CD4-positive, alpha-beta memory T cell (primary cell): ENCODE results near the gene MAGI2. TPM values are rescaled to one million over a fixed set of nuclear protein-coding genes. Genes with fewer than 3 reads are reported as not detected.

Experiments used
- CTCF ChIA-PET: fragments of 350-600 bp; sonication (Branson Sonifier 250); formaldehyde crosslinking; loops from one replicate; lab custom pipeline; 2021; ENCODE audit warnings: inconsistent platforms; ENCODE audit not compliant: partially characterized antibody; lab: Charles Lee
- POLR2A ChIA-PET: fragments of 350-600 bp; sonication (Branson Sonifier 250); formaldehyde crosslinking; loops from one replicate; lab custom pipeline; 2021; ENCODE audit not compliant: partially characterized antibody; lab: Charles Lee
- DNase-seq, 5 donors: peaks; one replicate each; pipeline versions ENCODE4 v3.0.0 to v3.0.0-alpha.2; 2020 to 2022; ENCODE audit warnings: mixed read lengths in 1 of 5
- H3K27ac ChIP-seq: one replicate; pipeline ENCODE4 v1.7.0; 2013; ENCODE audit warnings: low read depth, low read length
- H3K27me3 ChIP-seq: 2 replicates; pipeline ENCODE4 v1.7.0; 2013; ENCODE audit warnings: mild to moderate bottlenecking, low read length, moderate library complexity; ENCODE audit not compliant: insufficient read depth
- H3K36me3 ChIP-seq: 2 replicates; pipeline ENCODE4 v1.7.0; 2013; ENCODE audit warnings: mild to moderate bottlenecking, low read length, moderate library complexity; ENCODE audit not compliant: insufficient read depth
- H3K4me1 ChIP-seq: 2 replicates; pipeline ENCODE4 v1.7.0; 2013; ENCODE audit warnings: mild to moderate bottlenecking, low read length, moderate library complexity; ENCODE audit not compliant: insufficient read depth
- H3K4me3 ChIP-seq, 2 donors: one replicate each; pipeline ENCODE4 v1.7.0; 2013; ENCODE audit warnings: low read length in 2 of 2, mild to moderate bottlenecking in 1 of 2
- H3K9me3 ChIP-seq, 2 donors: one replicate each; pipeline ENCODE4 v1.7.0; 2013; ENCODE audit warnings: low read length in 2 of 2, control low read depth in 1 of 2; ENCODE audit not compliant: control insufficient read depth in 1 of 2
- H3K27ac Mint-ChIP-seq, 7 donors: one replicate each; pipeline ENCODE4 v1.8.0; 2020 to 2021; ENCODE audit warnings: mixed read lengths in 7 of 7, mild to moderate bottlenecking in 6 of 7, inconsistent platforms in 3 of 7, moderate library complexity in 3 of 7
- H3K27me3 Mint-ChIP-seq, 2 donors: one replicate each; pipeline ENCODE4 v1.8.0; 2020 to 2021; ENCODE audit warnings: mixed read lengths in 2 of 2
- H3K36me3 Mint-ChIP-seq, 2 donors: one replicate each; pipeline ENCODE4 v1.8.0; 2020 to 2021; ENCODE audit warnings: mixed read lengths in 2 of 2, inconsistent platforms in 1 of 2, mild to moderate bottlenecking in 1 of 2
- H3K4me1 Mint-ChIP-seq, 4 donors: one replicate each; pipeline ENCODE4 v1.8.0; 2020 to 2021; ENCODE audit warnings: mixed read lengths in 4 of 4, mild to moderate bottlenecking in 1 of 4
- H3K4me3 Mint-ChIP-seq, 8 donors: one replicate each; pipeline ENCODE4 v1.8.0; 2020 to 2021; ENCODE audit warnings: mixed read lengths in 8 of 8, mild to moderate bottlenecking in 7 of 8, moderate library complexity in 6 of 8, inconsistent platforms in 3 of 8
- H3K9me3 Mint-ChIP-seq, 8 donors: one replicate each; pipeline ENCODE4 v1.8.0; 2020 to 2021; ENCODE audit warnings: mixed read lengths in 8 of 8, mild to moderate bottlenecking in 5 of 8, inconsistent platforms in 3 of 8, moderate library complexity in 1 of 8
- intact Hi-C: fragments of 100-400 bp; cut with micrococcal nuclease; formaldehyde crosslinking; loops from one replicate; pipeline ENCODE4 v1.15.1; 2023
- polyA plus RNA-seq, 2 donors: library from polyadenylated mRNA; unstranded; fragments of 300-500 nt; fragmentation: Illumina TruSeq; gene quantifications; one replicate each; pipeline ENCODE4 v1.2.3, GENCODE V29; 2021
- total RNA-seq, 2 experiments: library from RNA; stranded (reverse); gene quantifications; one replicate each; pipeline ENCODE4 v1.2.3, GENCODE V29; 2021

MAGI2 gene
- total and polyA plus RNA-seq, 4 experiments from 2014 or later, result 0.23 to 0.25 TPM; not detected in 2

DNA sequence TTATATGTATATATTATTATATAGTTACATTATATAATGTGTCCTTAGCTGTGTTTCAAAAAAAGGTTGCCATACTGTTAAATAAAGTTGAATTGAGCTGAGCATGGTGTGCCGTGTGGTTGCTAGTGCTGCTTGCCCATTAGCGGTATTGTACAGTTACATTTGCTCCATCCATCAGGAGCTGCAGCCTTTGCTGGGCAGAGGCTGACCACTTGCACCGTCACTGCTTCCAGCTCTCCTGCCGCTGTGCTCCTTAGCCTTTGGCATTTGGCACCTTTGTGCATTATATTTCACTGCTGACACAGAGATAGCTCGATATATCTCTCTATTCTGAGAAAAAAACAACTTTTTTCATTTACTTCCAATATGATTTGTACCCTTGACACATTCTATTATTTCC lies 1282.7 kb downstream of the MAGI2 start:
- ChIA-PET POLR2A (no interaction called here), CTCF (no interaction called here)
- Mint-ChIP-seq H3K27me3 (peaks cover 1 to 3% of the 10 kb centered on the region in 2 donors), H3K9me3 (no peaks in the 10 kb centered on the region), H3K36me3 (no peaks in the 10 kb centered on the region), H3K27ac (no peak overlapping the region), H3K4me1 (no peaks in the 10 kb centered on the region), H3K4me3 (no peak overlapping the region)
- H3K4me3 ChIP-seq, result no peak overlapping the region
- DNase-seq, result no peak
- no peaks in the 10 kb centered on the region for H3K36me3 ChIP-seq
- no peak overlapping the region for H3K27ac ChIP-seq
- no peaks in the 10 kb centered on the region for H3K27me3 ChIP-seq
- intact Hi-C loops, result no loop called here
- H3K4me1 ChIP-seq, result no peaks in the 10 kb centered on the region
- H3K9me3 ChIP-seq, result no peaks in the 10 kb centered on the region

DNA sequence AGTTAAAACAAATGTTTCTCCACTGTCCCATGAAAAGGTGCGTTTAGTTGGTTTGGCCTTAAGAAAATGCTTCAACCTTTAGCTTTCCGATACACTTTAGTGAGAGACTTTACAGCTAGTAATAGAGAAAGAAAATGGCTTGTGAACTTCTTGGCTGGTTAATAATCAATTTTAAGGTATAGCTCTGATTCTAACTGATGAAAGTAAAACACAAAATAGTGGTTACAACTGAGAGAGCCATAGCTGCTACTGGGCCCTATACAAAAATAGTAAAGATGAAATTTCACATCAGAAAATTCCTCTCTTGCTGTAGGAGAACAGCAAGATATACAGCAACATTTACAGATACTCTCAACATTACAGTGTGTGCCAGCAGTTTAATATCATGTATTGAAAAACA lies 1283.5 kb downstream of the MAGI2 start:
- H3K27ac ChIP-seq, result no peak overlapping the region
- no peaks in the 10 kb centered on the region for H3K36me3 ChIP-seq
- no peaks in the 10 kb centered on the region for H3K27me3 ChIP-seq
- no peak overlapping the region for H3K4me3 ChIP-seq
- Mint-ChIP-seq H3K4me3 (no peak overlapping the region), H3K27me3 (peaks cover 1 to 3% of the 10 kb centered on the region in 2 donors), H3K4me1 (no peaks in the 10 kb centered on the region), H3K36me3 (no peaks in the 10 kb centered on the region), H3K9me3 (no peaks in the 10 kb centered on the region), H3K27ac (no peak overlapping the region)
- H3K9me3 ChIP-seq, result no peaks in the 10 kb centered on the region
- H3K4me1 ChIP-seq, result no peaks in the 10 kb centered on the region
- POLR2A ChIA-PET, result no interaction called here
- intact Hi-C loops, result no loop called here
- DNase-seq, result no peak
- CTCF ChIA-PET, result no interaction called here

DNA sequence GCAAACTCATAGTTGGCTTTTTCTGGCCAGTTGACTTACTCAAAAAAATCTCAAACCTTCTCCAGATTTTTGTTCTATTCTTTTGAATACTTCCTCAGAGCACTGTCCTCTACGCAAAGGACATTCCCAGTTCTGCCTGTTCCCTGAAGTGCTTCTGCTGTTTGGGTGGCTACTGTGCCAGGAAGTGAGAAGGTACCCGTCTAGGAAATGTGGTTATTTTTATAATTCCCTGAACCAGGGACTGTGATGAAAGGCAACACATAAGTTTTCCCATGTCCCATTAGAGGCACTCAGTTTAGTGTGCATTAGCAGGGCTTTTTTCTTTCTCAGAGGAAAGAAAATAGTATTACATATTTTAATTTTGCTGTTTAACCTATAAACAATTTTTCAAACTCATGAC lies 1284.6 kb downstream of the MAGI2 start:
- intact Hi-C loops, result no loop called here
- Mint-ChIP-seq H3K27me3 (peaks cover 0 to 3% of the 10 kb centered on the region in 2 donors), H3K36me3 (no peaks in the 10 kb centered on the region), H3K9me3 (no peaks in the 10 kb centered on the region), H3K4me3 (no peak overlapping the region), H3K27ac (no peak overlapping the region), H3K4me1 (no peaks in the 10 kb centered on the region)
- Histone ChIP-seq H3K27ac (no peak overlapping the region), H3K9me3 (no peaks in the 10 kb centered on the region), H3K4me1 (no peaks in the 10 kb centered on the region), H3K4me3 (no peak overlapping the region), H3K27me3 (no peaks in the 10 kb centered on the region), H3K36me3 (no peaks in the 10 kb centered on the region)
- ChIA-PET CTCF (no interaction called here), POLR2A (no interaction called here)
- DNase-seq, result no peak

DNA sequence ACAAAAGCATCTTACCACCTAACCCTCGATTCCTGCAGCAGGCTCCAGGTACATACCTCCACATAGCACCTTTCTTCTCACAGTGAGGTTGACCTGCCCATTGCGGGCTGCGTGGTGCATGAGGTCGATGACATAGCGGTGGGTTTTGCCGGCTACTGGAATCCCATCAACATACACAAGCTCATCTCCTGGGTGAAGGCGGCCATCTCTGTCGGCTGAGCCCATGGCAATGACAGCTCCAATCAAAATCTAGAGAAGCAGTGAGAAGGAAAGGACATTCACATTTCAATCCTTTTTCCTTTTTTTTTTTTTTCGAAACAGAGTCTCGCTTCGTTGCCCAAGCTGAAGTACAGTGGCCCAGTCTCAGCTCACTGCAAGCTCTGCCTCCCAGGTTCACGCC lies 1285.6 kb downstream of the MAGI2 start:
- Mint-ChIP-seq H3K27ac (no peak overlapping the region), H3K36me3 (no peaks in the 10 kb centered on the region), H3K27me3 (peaks cover 0 to 3% of the 10 kb centered on the region in 2 donors), H3K4me3 (no peak overlapping the region), H3K4me1 (no peaks in the 10 kb centered on the region), H3K9me3 (no peaks in the 10 kb centered on the region)
- Histone ChIP-seq H3K4me1 (no peaks in the 10 kb centered on the region), H3K4me3 (no peak overlapping the region), H3K27me3 (no peaks in the 10 kb centered on the region), H3K9me3 (no peaks in the 10 kb centered on the region), H3K36me3 (no peaks in the 10 kb centered on the region), H3K27ac (no peak overlapping the region)
- ChIA-PET POLR2A (no interaction called here), CTCF (no interaction called here)
- DNase-seq, result no peak
- intact Hi-C loops, result no loop called here

DNA sequence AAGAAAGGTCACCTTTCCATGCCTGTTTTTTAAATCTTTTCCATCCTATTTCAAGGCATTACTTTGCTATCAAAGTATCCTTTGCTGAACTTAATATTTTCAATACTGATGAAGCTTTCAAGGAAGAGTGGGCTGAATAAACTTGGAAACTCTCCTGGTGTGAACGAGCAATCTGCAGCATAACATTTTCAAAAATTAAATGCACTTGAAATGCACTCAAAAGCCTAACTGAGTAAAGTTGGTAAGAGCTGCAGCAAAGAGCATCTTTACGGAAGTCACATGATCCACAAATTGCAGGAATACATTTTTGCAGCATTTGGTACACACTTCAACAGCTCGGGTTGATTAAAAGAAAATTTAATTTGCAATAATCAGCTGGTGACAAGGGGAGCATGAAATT lies 1287.6 kb downstream of the MAGI2 start:
- intact Hi-C loops, result no loop called here
- ChIA-PET POLR2A (no interaction called here), CTCF (no interaction called here)
- Mint-ChIP-seq H3K27ac (no peak overlapping the region), H3K27me3 (peaks cover 1 to 2% of the 10 kb centered on the region in 2 donors), H3K36me3 (no peaks in the 10 kb centered on the region), H3K9me3 (no peaks in the 10 kb centered on the region), H3K4me3 (no peak overlapping the region), H3K4me1 (no peaks in the 10 kb centered on the region)
- Histone ChIP-seq H3K4me3 (no peak overlapping the region), H3K36me3 (no peaks in the 10 kb centered on the region), H3K27me3 (no peaks in the 10 kb centered on the region), H3K4me1 (no peaks in the 10 kb centered on the region), H3K27ac (no peak overlapping the region), H3K9me3 (no peaks in the 10 kb centered on the region)
- DNase-seq, result no peak

DNA sequence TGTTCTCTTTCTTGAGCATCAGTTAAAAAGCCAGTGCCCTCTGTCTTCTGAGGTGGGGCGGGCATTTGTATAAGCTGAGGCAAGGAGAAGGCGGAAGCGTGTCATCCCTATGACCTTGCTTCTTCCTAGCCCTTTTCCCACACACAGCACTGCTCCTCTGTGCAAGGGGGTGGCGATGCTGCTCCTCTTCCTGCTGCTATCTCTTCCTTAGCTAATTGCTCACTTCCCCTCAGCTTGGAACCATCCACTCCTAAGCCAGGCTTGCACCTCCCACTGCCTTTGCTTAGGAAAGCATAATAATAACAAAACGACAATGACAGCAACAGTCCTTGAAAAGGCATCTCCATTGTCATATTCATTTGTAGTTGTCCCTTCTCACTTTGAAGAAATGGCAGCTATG lies 1288.0 kb downstream of the MAGI2 start:
- Histone ChIP-seq H3K36me3 (no peaks in the 10 kb centered on the region), H3K9me3 (no peaks in the 10 kb centered on the region), H3K4me3 (no peak overlapping the region), H3K27ac (no peak overlapping the region), H3K27me3 (no peaks in the 10 kb centered on the region), H3K4me1 (no peaks in the 10 kb centered on the region)
- no peaks in the 10 kb centered on the region for H3K36me3 Mint-ChIP-seq
- POLR2A ChIA-PET, result no interaction called here
- H3K4me3 Mint-ChIP-seq, result no peak overlapping the region
- H3K27ac Mint-ChIP-seq, result no peak overlapping the region
- intact Hi-C loops, result no loop called here
- no peaks in the 10 kb centered on the region for H3K9me3 Mint-ChIP-seq
- peaks cover 1 to 2% of the 10 kb centered on the region in 2 donors for H3K27me3 Mint-ChIP-seq
- DNase-seq, result no peak
- H3K4me1 Mint-ChIP-seq, result no peaks in the 10 kb centered on the region
- CTCF ChIA-PET, result interaction anchor here (1.0 kb wide), 1 partner anchor 146 kb away, joined by 3 read pairs; no protein-coding TSS in a partner anchor

DNA sequence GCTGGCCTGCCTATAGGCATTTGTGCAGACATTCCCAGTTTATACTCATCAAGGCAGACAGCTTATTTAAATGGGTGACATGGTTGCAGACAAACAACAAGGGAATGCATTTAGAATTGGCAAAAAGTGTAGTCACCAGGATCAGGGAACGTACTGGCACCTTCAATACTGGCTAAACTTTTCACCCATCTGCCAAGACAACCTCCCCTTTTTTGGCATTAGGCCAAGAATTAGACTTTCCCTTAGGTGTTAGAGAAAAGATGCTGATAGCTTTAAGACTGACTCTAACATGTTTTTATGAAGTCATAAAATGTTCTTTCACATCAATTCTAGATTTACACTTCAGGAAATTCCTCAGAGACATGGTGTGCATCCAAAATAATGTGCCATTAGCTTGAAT lies 1289.0 kb downstream of the MAGI2 start:
- no peak for DNase-seq
- no peaks in the 10 kb centered on the region for H3K9me3 ChIP-seq
- no peak overlapping the region for H3K4me3 ChIP-seq
- H3K27me3 Mint-ChIP-seq, result peaks cover 1 to 9% of the 10 kb centered on the region in 2 donors
- H3K36me3 Mint-ChIP-seq, result no peaks in the 10 kb centered on the region
- H3K27ac Mint-ChIP-seq, result no peak overlapping the region
- H3K9me3 Mint-ChIP-seq, result no peaks in the 10 kb centered on the region
- H3K4me1 Mint-ChIP-seq, result no peaks in the 10 kb centered on the region
- intact Hi-C loops, result no loop called here
- H3K27me3 ChIP-seq, result no peaks in the 10 kb centered on the region
- ChIA-PET CTCF (interaction anchor here (1.0 to 1.6 kb wide), 2 partner anchors 11 to 145 kb away, joined by 3 read pairs; no protein-coding TSS in a partner anchor), POLR2A (no interaction called here)
- H3K27ac ChIP-seq, result no peak overlapping the region
- H3K4me1 ChIP-seq, result no peaks in the 10 kb centered on the region
- H3K4me3 Mint-ChIP-seq, result no peak overlapping the region
- no peaks in the 10 kb centered on the region for H3K36me3 ChIP-seq

DNA sequence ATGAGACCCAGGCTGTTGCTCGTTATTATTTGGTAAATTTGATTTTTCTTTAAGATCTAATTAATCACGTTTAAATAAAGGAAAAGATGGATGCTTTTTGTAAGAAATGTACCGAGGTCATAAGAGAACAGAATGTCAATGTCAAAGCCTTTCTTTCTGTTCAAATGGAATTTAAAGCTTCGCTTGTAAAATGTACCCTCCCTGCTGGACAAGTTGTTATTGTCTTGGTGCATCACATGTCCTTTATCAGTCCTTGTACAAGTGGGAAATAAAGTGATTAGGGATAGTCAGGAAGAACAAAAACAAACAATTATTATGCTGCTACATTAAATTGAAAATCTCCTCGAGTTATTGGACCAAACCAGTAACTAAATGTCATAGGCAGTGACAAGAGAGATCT lies 1291.7 kb downstream of the MAGI2 start:
- no peak overlapping the region for H3K4me3 ChIP-seq
- H3K27ac ChIP-seq, result no peak overlapping the region
- CTCF ChIA-PET, result no interaction called here
- Mint-ChIP-seq H3K9me3 (no peaks in the 10 kb centered on the region), H3K4me1 (no peaks in the 10 kb centered on the region), H3K36me3 (no peaks in the 10 kb centered on the region), H3K27ac (no peak overlapping the region), H3K4me3 (no peak overlapping the region), H3K27me3 (peaks cover 5 to 19% of the 10 kb centered on the region in 2 donors)
- DNase-seq, result no peak
- H3K4me1 ChIP-seq, result no peaks in the 10 kb centered on the region
- POLR2A ChIA-PET, result no interaction called here
- intact Hi-C loops, result no loop called here
- H3K9me3 ChIP-seq, result no peaks in the 10 kb centered on the region
- no peaks in the 10 kb centered on the region for H3K36me3 ChIP-seq
- no peaks in the 10 kb centered on the region for H3K27me3 ChIP-seq
